ENCODE data around the gene LRIT3. TPM values are rescaled to one million over a fixed set of nuclear protein-coding genes. Genes with fewer than 3 reads are reported as not detected.

The LRIT3 gene
- total and polyA plus RNA-seq, 2 of the 13 experiments (the other 11 are each of a cell fraction or from before 2014, with no cell fraction given): 0.03 TPM; not detected in 1

DNA sequence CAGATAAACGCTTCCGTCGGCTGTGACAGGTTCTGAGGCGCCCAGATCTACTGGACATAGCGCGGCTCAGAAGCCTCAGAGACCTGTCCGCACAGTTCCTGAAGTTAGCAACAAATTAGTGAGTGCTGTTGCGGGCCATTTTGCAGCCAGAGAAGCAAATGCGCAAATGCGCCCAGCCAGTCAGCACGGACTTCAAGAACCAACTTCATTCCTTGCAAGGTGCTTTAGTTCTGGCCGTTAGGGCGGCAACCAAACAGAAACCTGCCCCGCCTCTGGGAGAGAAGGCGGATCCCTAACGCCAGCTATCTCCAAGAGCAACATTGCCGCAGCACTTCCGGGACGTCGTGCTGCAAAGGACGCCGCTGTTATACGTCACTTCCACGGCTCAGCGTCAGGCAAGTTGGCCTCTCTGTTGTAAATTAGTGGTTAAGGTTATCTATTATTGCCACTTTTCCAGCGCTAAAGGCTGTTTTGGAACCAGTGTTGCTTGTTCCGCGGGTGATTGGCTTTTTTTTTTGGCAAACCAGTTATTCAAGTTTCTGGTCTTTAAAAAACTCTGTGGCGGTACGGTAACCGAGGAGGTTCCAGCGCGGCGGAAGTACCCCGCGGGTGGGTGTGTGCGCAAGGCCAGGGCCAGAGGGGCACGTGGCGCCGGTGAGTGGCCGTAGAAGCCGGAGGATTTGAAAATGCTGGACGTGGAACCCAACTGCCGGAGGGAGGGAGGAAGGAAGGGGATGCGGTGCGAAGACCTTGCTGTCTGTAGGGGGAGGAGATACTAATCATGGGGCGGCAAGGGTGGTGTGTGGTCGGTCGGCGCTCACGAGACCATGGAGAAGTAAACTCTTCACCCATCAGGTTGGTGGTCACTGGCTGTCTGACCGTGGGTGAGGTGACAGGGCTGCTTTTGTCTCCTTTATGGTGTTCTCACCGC, 32.5 kb upstream of the LRIT3 start, which contains the start of gene GAR1 (continued):
- TF ChIP-seq, protein P1, sequence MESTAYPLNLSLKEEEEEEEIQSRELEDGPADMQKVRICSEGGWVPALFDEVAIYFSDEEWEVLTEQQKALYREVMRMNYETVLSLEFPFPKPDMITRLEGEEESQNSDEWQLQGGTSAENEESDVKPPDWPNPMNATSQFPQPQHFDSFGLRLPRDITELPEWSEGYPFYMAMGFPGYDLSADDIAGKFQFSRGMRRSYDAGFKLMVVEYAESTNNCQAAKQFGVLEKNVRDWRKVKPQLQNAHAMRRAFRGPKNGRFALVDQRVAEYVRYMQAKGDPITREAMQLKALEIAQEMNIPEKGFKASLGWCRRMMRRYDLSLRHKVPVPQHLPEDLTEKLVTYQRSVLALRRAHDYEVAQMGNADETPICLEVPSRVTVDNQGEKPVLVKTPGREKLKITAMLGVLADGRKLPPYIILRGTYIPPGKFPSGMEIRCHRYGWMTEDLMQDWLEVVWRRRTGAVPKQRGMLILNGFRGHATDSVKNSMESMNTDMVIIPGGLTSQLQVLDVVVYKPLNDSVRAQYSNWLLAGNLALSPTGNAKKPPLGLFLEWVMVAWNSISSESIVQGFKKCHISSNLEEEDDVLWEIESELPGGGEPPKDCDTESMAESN (CRISPR knock-in tag; conservative IDR thresholded peaks at IDR 0.05): no peak; the same call in 1 of the 2 replicates
- TF ChIP-seq ZNF589 (CRISPR knock-in tag; conservative IDR thresholded peaks at IDR 0.05): peak; percentile 92
- 0 out of 2 replicates have a peak, but pooled peaks have one; percentile 27 for TF ChIP-seq MYNN (CRISPR knock-in tag; IDR thresholded peaks at IDR 0.05; ENCODE audit: low read depth)
- TF ChIP-seq, protein P2, sequence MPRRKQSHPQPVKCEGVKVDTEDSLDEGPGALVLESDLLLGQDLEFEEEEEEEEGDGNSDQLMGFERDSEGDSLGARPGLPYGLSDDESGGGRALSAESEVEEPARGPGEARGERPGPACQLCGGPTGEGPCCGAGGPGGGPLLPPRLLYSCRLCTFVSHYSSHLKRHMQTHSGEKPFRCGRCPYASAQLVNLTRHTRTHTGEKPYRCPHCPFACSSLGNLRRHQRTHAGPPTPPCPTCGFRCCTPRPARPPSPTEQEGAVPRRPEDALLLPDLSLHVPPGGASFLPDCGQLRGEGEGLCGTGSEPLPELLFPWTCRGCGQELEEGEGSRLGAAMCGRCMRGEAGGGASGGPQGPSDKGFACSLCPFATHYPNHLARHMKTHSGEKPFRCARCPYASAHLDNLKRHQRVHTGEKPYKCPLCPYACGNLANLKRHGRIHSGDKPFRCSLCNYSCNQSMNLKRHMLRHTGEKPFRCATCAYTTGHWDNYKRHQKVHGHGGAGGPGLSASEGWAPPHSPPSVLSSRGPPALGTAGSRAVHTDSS (CRISPR knock-in tag; conservative IDR thresholded peaks at IDR 0.05): no peak
- TF ChIP-seq ZNF124 (CRISPR knock-in tag; IDR thresholded peaks at IDR 0.05): peak; percentile 76; the same call in 1 of the 2 replicates
- 0 out of 2 replicates have a peak, but pooled peaks have one; percentile 45 for TF ChIP-seq ESRRA (CRISPR knock-in tag; IDR thresholded peaks at IDR 0.05; ENCODE audit: low read depth)
- peak; percentile 13; the same call in 1 of the 2 replicates for TF ChIP-seq FOXO1 (CRISPR knock-in tag; IDR thresholded peaks at IDR 0.05)
- TF ChIP-seq SIN3A (IDR thresholded peaks at IDR 0.05; ENCODE audit: borderline replicate concordance, low read depth, low read length): peak; percentile 88
- TF ChIP-seq MXD4 (CRISPR knock-in tag; IDR thresholded peaks at IDR 0.05): peak; percentile 99
- peak; percentile 57; the same call in 1 of the 2 replicates for TF ChIP-seq ZNF143 (CRISPR knock-in tag; IDR thresholded peaks at IDR 0.05)
- TF ChIP-seq ZNF296 (CRISPR knock-in tag; conservative IDR thresholded peaks at IDR 0.05): peak; percentile 69; the same call in 1 of the 2 replicates
- no peak for TF ChIP-seq GTF2F1 (IDR thresholded peaks at IDR 0.05; ENCODE audit: low read length)
- TF ChIP-seq THAP9 (CRISPR knock-in tag; IDR thresholded peaks at IDR 0.05; ENCODE audit: borderline replicate concordance): peak; percentile 84; the same call in 1 of the 2 replicates
- peak; percentile 32; the same call in 1 of the 2 replicates for TF ChIP-seq ZNF605 (CRISPR knock-in tag; IDR thresholded peaks at IDR 0.05)
- TF ChIP-seq ZNF790 (CRISPR knock-in tag; IDR thresholded peaks at IDR 0.05; ENCODE audit: borderline replicate concordance): peak; percentile 66; the same call in 1 of the 2 replicates
- TF ChIP-seq ZNF652 (CRISPR knock-in tag; IDR thresholded peaks at IDR 0.05; ENCODE audit: borderline replicate concordance, low read depth): no peak
- 0 out of 2 replicates have a peak, but pooled peaks have one; percentile 27 for TF ChIP-seq TP53 (CRISPR knock-in tag; conservative IDR thresholded peaks at IDR 0.05)
- TF ChIP-seq NCOA5 (CRISPR knock-in tag; IDR thresholded peaks at IDR 0.05): no peak
- peak; percentile 37; the same call in 1 of the 2 replicates for TF ChIP-seq RARA (CRISPR knock-in tag; IDR thresholded peaks at IDR 0.05)
- TF ChIP-seq ZNF430 (CRISPR knock-in tag; IDR thresholded peaks at IDR 0.05): no peak
- TF ChIP-seq ZFAT (CRISPR knock-in tag; conservative IDR thresholded peaks at IDR 0.05): no peak
- 0 out of 2 replicates have a peak, but pooled peaks have one; percentile 16 for TF ChIP-seq ZNF552 (CRISPR knock-in tag; IDR thresholded peaks at IDR 0.05; ENCODE audit: borderline replicate concordance)
- peak; percentile 93 for TF ChIP-seq KDM5A (IDR thresholded peaks at IDR 0.05; ENCODE audit: borderline replicate concordance, low read length)
- TF ChIP-seq TCF7L2 (IDR thresholded peaks at IDR 0.05; ENCODE audit: low read depth, low read length): no peak

Data from HepG2 (cell line).